ENCODE measurements around the gene NAXD. TPM values are rescaled to one million over a fixed set of nuclear protein-coding genes. Genes with fewer than 3 reads are reported as not detected.

Gene NAXD
- total and polyA plus RNA-seq, 10 of the 15 experiments (the other 5 are each of a cell fraction or from before 2014, with no cell fraction given): 1.5 to 36.2 (median 23.8) TPM

DNA sequence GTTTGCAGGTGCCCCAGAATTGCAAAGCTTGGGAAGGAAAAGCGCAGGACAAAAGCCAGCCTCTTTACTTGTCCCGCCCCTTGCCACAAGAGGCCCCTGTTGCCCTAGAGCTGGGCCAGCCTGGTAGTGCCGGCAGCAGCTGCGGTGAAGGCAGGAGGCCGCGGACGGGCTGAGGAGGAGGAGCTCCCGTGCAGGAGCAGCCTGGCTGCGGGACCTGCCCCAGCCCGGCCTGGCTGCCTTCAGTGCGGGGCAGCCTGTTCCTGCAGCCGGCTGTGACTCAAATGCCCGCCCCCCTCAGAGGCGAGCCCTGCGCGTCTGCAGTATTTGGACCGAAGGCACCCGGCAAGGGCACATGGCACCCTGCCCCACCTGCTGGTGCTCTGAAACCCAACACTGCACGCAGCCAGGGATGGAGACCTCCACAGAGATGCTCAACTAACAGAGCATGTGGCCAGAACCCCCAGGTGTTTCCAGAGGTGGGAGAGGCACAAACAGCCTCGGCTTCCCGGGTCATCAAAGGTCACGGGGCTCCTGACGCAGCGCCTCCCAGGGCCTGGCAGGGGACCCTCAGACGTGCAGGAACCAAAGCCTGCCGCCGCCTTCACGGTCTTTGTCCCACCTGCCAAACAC, 29.7 kb downstream of the NAXD start:
- Histone ChIP-seq H3K79me2 (ENCODE audit: control insufficient read depth, insufficient read depth, low read length) (no peaks in the 10 kb centered on the region), H3K27me3 (replicated peaks in 1 of 2; ENCODE audit: control insufficient read depth in 2 of 2, insufficient read depth in 2 of 2, low read length in 1 of 2) (no peaks in the 10 kb centered on the region), H3K4me1 (ENCODE audit: control insufficient read depth, insufficient read depth, low read length) (0 out of 2 replicates have a peak, but pooled peaks cover 3% of the 10 kb centered on the region), H3K27ac (ENCODE audit: control insufficient read depth, insufficient read depth) (no peak overlapping the region; the same call in 1 of the 2 replicates), H3K4me3 (no peak overlapping the region), H2AFZ (ENCODE audit: control insufficient read depth, low read depth, low read length) (no peak overlapping the region), H3K9ac (ENCODE audit: control insufficient read depth, insufficient read depth, low read length) (no peak overlapping the region), H4K20me1 (ENCODE audit: control insufficient read depth, insufficient read depth) (no peaks in the 10 kb centered on the region), H3K9me3 (replicated peaks; ENCODE audit: control insufficient read depth, insufficient read depth, low read length) (no peaks in the 10 kb centered on the region), H3K36me3 (ENCODE audit: control insufficient read depth in 2 of 2, insufficient read depth in 2 of 2, low read length in 1 of 2) (peaks cover 23 to 29% of the 10 kb centered on the region in 2 experiments), H3K4me2 (ENCODE audit: control insufficient read depth, insufficient read depth) (no peak overlapping the region)
- WGBS (ENCODE audit: insufficient coverage, insufficient replicate concordance, low lambda C conversion rate, missing lambda C conversion rate): 39% methylated on average over 28 of the region's 28 CpGs
- in situ Hi-C loops (cut with MboI): no loop called here
- no TSS peak for BruUV-seq (replicated peaks)
- intact Hi-C loops (cut with micrococcal nuclease; ENCODE audit: unreplicated experiment): loop anchor here (2.0 kb wide), 1 partner anchor 174 kb away; no protein-coding TSS in a partner anchor
- ATAC-seq (peak; percentile 87), FAIRE-seq (no peak), DNase-seq (ENCODE audit: low read depth, low spot score) (no peak)
- CTCF ChIA-PET: interaction anchor here (0.8 to 2.0 kb wide), 11 partner anchors 12 to 263 kb away, joined by 3 to 19 read pairs (median 5); no protein-coding TSS in a partner anchor
- SMC1A ChIA-PET (ENCODE audit: uncharacterized antibody, unreplicated experiment): interaction anchor here (1.0 to 2.4 kb wide), 9 partner anchors 9 to 270 kb away, joined by 3 to 12 read pairs (median 4); partner anchors contain the start of genes ANKRD10, ING1 and NAXD
- RAD21 ChIA-PET (ENCODE audit: unreplicated experiment): interaction anchor here (0.6 to 2.1 kb wide), 6 partner anchors 48 to 190 kb away, joined by 3 to 10 read pairs (median 5); no protein-coding TSS in a partner anchor
- POLR2A ChIA-PET: interaction anchor here (1.2 kb wide), 1 partner anchor 173 kb away, joined by 4 read pairs; no protein-coding TSS in a partner anchor
- TF ChIP-seq RAD51 (IDR thresholded peaks at IDR 0.05) (no peak), SMC3 (IDR thresholded peaks at IDR 0.05; ENCODE audit: borderline replicate concordance, low read length) (peak; percentile 28), NR2F1 (conservative IDR thresholded peaks at IDR 0.05) (0 out of 2 replicates have a peak, but pooled peaks have one; percentile 21), TCF3 (IDR thresholded peaks at IDR 0.05; ENCODE audit: borderline replicate concordance, insufficient read depth, low read depth, low read length) (peak; percentile 37; the same call in 1 of the 2 replicates), RAD21 (IDR thresholded peaks at IDR 0.05; ENCODE audit: insufficient read depth, low read depth, low read length) (peak; percentile 86), EZH2 (IDR thresholded peaks at IDR 0.05; ENCODE audit: borderline replicate concordance, control insufficient read depth, low read depth, low read length) (no peak), BHLHE40 (IDR thresholded peaks at IDR 0.05; ENCODE audit: borderline replicate concordance in 1 of 2, low read depth in 2 of 2, low read length in 1 of 2) (peak in 1 of 2 experiments; percentile 39; a peak in 1 of 4 replicates), SIN3A (IDR thresholded peaks at IDR 0.05; ENCODE audit: low read depth, low read length) (no peak), ZNF207 (IDR thresholded peaks at IDR 0.05; ENCODE audit: borderline replicate concordance) (no peak), HCFC1 (IDR thresholded peaks at IDR 0.05; ENCODE audit: low read length) (no peak), STAT1 (conservative IDR thresholded peaks at IDR 0.05) (no peak), YBX1 (IDR thresholded peaks at IDR 0.05) (no peak)
- TF ChIP-seq, protein P1, sequence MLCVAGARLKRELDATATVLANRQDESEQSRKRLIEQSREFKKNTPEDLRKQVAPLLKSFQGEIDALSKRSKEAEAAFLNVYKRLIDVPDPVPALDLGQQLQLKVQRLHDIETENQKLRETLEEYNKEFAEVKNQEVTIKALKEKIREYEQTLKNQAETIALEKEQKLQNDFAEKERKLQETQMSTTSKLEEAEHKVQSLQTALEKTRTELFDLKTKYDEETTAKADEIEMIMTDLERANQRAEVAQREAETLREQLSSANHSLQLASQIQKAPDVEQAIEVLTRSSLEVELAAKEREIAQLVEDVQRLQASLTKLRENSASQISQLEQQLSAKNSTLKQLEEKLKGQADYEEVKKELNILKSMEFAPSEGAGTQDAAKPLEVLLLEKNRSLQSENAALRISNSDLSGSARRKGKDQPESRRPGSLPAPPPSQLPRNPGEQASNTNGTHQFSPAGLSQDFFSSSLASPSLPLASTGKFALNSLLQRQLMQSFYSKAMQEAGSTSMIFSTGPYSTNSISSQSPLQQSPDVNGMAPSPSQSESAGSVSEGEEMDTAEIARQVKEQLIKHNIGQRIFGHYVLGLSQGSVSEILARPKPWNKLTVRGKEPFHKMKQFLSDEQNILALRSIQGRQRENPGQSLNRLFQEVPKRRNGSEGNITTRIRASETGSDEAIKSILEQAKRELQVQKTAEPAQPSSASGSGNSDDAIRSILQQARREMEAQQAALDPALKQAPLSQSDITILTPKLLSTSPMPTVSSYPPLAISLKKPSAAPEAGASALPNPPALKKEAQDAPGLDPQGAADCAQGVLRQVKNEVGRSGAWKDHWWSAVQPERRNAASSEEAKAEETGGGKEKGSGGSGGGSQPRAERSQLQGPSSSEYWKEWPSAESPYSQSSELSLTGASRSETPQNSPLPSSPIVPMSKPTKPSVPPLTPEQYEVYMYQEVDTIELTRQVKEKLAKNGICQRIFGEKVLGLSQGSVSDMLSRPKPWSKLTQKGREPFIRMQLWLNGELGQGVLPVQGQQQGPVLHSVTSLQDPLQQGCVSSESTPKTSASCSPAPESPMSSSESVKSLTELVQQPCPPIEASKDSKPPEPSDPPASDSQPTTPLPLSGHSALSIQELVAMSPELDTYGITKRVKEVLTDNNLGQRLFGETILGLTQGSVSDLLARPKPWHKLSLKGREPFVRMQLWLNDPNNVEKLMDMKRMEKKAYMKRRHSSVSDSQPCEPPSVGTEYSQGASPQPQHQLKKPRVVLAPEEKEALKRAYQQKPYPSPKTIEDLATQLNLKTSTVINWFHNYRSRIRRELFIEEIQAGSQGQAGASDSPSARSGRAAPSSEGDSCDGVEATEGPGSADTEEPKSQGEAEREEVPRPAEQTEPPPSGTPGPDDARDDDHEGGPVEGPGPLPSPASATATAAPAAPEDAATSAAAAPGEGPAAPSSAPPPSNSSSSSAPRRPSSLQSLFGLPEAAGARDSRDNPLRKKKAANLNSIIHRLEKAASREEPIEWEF (IDR thresholded peaks at IDR 0.05; ENCODE audit: insufficient replicate concordance, low read depth, low read length): no peak
- TF ChIP-seq, protein P2, sequence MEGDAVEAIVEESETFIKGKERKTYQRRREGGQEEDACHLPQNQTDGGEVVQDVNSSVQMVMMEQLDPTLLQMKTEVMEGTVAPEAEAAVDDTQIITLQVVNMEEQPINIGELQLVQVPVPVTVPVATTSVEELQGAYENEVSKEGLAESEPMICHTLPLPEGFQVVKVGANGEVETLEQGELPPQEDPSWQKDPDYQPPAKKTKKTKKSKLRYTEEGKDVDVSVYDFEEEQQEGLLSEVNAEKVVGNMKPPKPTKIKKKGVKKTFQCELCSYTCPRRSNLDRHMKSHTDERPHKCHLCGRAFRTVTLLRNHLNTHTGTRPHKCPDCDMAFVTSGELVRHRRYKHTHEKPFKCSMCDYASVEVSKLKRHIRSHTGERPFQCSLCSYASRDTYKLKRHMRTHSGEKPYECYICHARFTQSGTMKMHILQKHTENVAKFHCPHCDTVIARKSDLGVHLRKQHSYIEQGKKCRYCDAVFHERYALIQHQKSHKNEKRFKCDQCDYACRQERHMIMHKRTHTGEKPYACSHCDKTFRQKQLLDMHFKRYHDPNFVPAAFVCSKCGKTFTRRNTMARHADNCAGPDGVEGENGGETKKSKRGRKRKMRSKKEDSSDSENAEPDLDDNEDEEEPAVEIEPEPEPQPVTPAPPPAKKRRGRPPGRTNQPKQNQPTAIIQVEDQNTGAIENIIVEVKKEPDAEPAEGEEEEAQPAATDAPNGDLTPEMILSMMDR (IDR thresholded peaks at IDR 0.05 in 2 of 3, conservative IDR thresholded peaks at IDR 0.05 in 1 of 3; ENCODE audit: control insufficient read depth in 2 of 3, extremely low read depth in 1 of 3, insufficient read depth in 1 of 3, low read depth in 3 of 3, low read length in 3 of 3): peak; percentile 46 to 54 (median 48); a peak in 5 of 6 replicates
